GF-D8 (cell line): Measurements from ENCODE around the gene SCN3B.

ENCODE experiments used
- DNase-seq: peaks from one replicate; lab custom pipeline; 2025; lab: John Stamatoyannopoulos, UW

Gene SCN3B

GRCh38 chr11:123653827-123654565, 428 bp downstream of the SCN3B start:
- DNase-seq: no peak

GRCh38 chr11:123653483-123653826, 969 bp downstream of the SCN3B start:
- no peak for DNase-seq

- DNase-seq: no peak
Measured at GRCh38 chr11:123652599-123652998, 1.8 kb downstream of the SCN3B start.

GRCh38 chr11:123650901-123651300, 3.5 kb downstream of the SCN3B start:
- no peak for DNase-seq

GRCh38 chr11:123645286-123645975, 9.0 kb downstream of the SCN3B start:
- no peak for DNase-seq

GRCh38 chr11:123642435-123642834, 12.0 kb downstream of the SCN3B start:
- no peak for DNase-seq

- DNase-seq: no peak
Measured at GRCh38 chr11:123641495-123641840, 13.0 kb downstream of the SCN3B start.

- DNase-seq: peak; percentile 55
Measured at GRCh38 chr11:123640677-123641494, 13.5 kb downstream of the SCN3B start.

GRCh38 chr11:123640029-123640428, 14.4 kb downstream of the SCN3B start:
- DNase-seq: no peak

GRCh38 chr11:123630126-123630608, 24.3 kb downstream of the SCN3B start:
- no peak for DNase-seq

GRCh38 chr11:123628936-123629683, 25.3 kb downstream of the SCN3B start:
- no peak for DNase-seq

GRCh38 chr11:123624974-123625373, 29.4 kb downstream of the SCN3B start:
- no peak for DNase-seq

GRCh38 chr11:123622576-123622975, 31.8 kb downstream of the SCN3B start:
- DNase-seq: no peak

GRCh38 chr11:123616505-123617198, 37.8 kb downstream of the SCN3B start:
- no peak for DNase-seq

- DNase-seq: no peak
Measured at GRCh38 chr11:123611698-123612097, 42.7 kb downstream of the SCN3B start.

- no peak for DNase-seq
Measured at GRCh38 chr11:123608945-123609344, 45.5 kb downstream of the SCN3B start.

- DNase-seq: no peak
Measured at GRCh38 chr11:123608371-123608770, 46.1 kb downstream of the SCN3B start.

- DNase-seq: no peak
Measured at GRCh38 chr11:123607781-123608180, 46.6 kb downstream of the SCN3B start.

GRCh38 chr11:123603666-123604065, 50.8 kb downstream of the SCN3B start:
- no peak for DNase-seq

GRCh38 chr11:123601743-123602142, 52.7 kb downstream of the SCN3B start:
- no peak for DNase-seq

GRCh38 chr11:123601136-123601535, 53.3 kb downstream of the SCN3B start:
- DNase-seq: no peak
